Neural crest cell (in vitro differentiated cells): ENCODE measurements around the gene FAM170B. TPM values are rescaled to one million over a fixed set of nuclear protein-coding genes. Genes with fewer than 3 reads are reported as not detected.

Experiments used
- DNase-seq: peaks from one replicate; pipeline ENCODE4 v3.0.0; 2021; ENCODE audit warnings: low read depth, mixed read lengths, low spot score
- H3K27ac Mint-ChIP-seq: one replicate; pipeline ENCODE4 v1.8.0; 2021; ENCODE audit warnings: mild to moderate bottlenecking, mixed read lengths; ENCODE audit not compliant: unreplicated experiment
- H3K27me3 Mint-ChIP-seq: 2 replicates; pipeline ENCODE4 v1.8.0; 2021; ENCODE audit warnings: low read depth, mild to moderate bottlenecking, mixed read lengths
- H3K36me3 Mint-ChIP-seq: 2 replicates; pipeline ENCODE4 v1.8.0; 2021; ENCODE audit warnings: low read depth, mild to moderate bottlenecking, mixed read lengths
- H3K4me1 Mint-ChIP-seq: 2 replicates; pipeline ENCODE4 v1.8.0; 2021; ENCODE audit warnings: mixed read lengths
- H3K4me3 Mint-ChIP-seq: one replicate; pipeline ENCODE4 v1.8.0; 2021; ENCODE audit warnings: mild to moderate bottlenecking, mixed read lengths
- H3K9me3 Mint-ChIP-seq: 2 replicates; pipeline ENCODE4 v1.8.0; 2021; ENCODE audit warnings: mixed read lengths
- total RNA-seq: library from RNA; stranded (reverse); gene quantifications from 2 replicates; pipeline ENCODE4 v1.2.1, GENCODE V29; 2021
- TF ChIP-seq, protein P1 (sequence below): fragments of 200-600 bp; sonication (generic); conservative IDR thresholded peaks from 2 replicates; pipeline ENCODE4 v1.5.0; 2021; ENCODE audit warnings: antibody characterized with exemption, mild to moderate bottlenecking

The FAM170B gene
- total RNA-seq, 1 donor from 2014 or later: not detected

DNA sequence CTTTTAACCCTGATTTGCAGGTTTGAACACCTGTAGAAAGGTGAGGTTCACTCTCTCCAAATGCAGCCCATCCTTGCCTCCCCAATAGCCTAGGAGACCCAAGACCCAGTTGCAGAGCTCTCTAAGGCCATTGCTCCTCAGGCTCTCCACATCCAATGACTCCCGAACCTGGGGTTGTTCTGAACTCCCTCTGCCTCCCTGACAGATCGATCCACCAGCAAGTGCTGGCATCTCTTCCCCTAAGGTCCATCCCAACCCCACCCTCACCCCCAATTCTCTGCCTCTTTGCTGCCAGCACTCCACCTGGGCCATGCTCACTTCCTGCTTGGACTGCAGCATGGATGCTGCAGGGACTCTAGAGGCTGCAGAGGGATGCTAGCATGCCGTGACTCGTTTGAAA is 19.3 kb upstream of the FAM170B start:
- Mint-ChIP-seq H3K27me3 (peaks cover 14% of the 10 kb centered on the region), H3K36me3 (peaks cover 4% of the 10 kb centered on the region), H3K4me3 (no peak overlapping the region)

DNA sequence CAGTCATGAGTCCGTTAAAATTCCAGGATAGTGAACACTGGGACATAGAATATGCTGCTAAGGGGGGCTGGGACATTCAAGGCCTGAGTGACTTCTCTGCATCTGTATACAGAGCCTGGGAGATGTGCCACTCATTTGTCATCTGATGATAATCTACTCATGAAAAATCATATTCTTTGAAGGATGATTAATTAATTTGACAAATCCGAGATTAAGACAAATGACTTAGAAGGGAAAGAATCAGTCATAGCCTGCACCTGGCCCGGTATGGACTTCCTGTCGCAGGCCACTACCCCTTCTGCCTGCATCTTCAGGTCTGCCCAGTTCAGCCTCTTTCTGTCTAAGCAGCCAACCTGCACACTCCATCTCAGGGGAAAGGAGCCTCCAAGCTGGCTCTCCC is 18.8 kb upstream of the FAM170B start:
- Mint-ChIP-seq H3K36me3 (peaks cover 4% of the 10 kb centered on the region), H3K27me3 (peaks cover 12% of the 10 kb centered on the region), H3K4me1 (no peaks in the 10 kb centered on the region)

More for the DNA sequence above, 19.3 kb upstream of the FAM170B start:
- TF ChIP-seq, protein P1, sequence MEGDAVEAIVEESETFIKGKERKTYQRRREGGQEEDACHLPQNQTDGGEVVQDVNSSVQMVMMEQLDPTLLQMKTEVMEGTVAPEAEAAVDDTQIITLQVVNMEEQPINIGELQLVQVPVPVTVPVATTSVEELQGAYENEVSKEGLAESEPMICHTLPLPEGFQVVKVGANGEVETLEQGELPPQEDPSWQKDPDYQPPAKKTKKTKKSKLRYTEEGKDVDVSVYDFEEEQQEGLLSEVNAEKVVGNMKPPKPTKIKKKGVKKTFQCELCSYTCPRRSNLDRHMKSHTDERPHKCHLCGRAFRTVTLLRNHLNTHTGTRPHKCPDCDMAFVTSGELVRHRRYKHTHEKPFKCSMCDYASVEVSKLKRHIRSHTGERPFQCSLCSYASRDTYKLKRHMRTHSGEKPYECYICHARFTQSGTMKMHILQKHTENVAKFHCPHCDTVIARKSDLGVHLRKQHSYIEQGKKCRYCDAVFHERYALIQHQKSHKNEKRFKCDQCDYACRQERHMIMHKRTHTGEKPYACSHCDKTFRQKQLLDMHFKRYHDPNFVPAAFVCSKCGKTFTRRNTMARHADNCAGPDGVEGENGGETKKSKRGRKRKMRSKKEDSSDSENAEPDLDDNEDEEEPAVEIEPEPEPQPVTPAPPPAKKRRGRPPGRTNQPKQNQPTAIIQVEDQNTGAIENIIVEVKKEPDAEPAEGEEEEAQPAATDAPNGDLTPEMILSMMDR: no peak
- no peaks in the 10 kb centered on the region for H3K4me1 Mint-ChIP-seq
- no peak for DNase-seq
- peaks cover 5% of the 10 kb centered on the region for H3K9me3 Mint-ChIP-seq
- H3K27ac Mint-ChIP-seq: no peak overlapping the region

DNA sequence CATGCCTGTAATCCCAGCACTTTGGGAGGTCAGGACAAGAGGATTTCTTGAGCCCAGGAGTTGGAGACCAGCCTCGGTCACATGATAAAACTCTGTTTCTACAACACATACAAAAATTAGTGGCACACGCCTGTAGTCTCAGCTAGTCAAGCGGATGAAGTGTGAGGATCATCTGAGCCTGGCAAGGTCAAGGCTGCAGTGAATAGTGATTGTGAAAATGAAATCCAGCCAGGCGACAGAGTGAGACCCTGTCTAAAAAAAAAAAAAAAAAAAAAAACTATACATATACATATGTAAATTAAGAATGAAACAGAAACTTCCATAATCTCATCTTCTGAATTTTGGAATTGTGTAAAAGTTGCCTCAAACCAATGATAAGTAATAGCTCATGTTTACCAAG is 18.2 kb upstream of the FAM170B start:
- peaks cover 5% of the 10 kb centered on the region for H3K9me3 Mint-ChIP-seq
- no peak for DNase-seq
- no peaks in the 10 kb centered on the region for H3K4me1 Mint-ChIP-seq
- H3K27ac Mint-ChIP-seq: no peak overlapping the region
- peaks cover 8% of the 10 kb centered on the region for H3K27me3 Mint-ChIP-seq
- H3K36me3 Mint-ChIP-seq: peaks cover 4% of the 10 kb centered on the region
- TF ChIP-seq, protein P1: no peak
- H3K4me3 Mint-ChIP-seq: no peak overlapping the region

More for the DNA sequence above, 18.8 kb upstream of the FAM170B start:
- TF ChIP-seq, protein P1: no peak
- no peak overlapping the region for H3K4me3 Mint-ChIP-seq
- no peak overlapping the region for H3K27ac Mint-ChIP-seq
- H3K9me3 Mint-ChIP-seq: peaks cover 5% of the 10 kb centered on the region
- DNase-seq: no peak

DNA sequence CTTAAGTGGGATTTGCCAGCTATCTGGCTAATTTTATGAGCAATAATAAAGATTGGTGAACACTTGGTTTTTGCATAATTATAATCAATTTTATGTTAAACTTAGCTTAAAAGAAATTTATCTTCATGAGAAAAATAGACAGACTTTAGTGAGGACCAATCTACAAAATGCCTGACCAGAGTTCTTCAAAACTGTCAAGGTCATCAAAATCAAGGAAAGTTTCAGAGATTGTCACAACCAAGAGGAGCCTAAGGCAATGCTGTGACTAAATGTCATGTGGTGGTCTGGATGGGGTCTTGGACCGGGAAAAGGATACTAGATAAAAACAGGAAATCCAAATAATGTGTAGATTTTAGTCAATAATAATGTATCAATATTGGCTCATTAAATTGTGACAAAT is 17.7 kb upstream of the FAM170B start:
- Mint-ChIP-seq H3K4me3 (no peak overlapping the region), H3K4me1 (no peaks in the 10 kb centered on the region), H3K9me3 (peaks cover 5% of the 10 kb centered on the region), H3K27me3 (peaks cover 5% of the 10 kb centered on the region), H3K36me3 (peaks cover 4% of the 10 kb centered on the region), H3K27ac (no peak overlapping the region)
- TF ChIP-seq, protein P1: no peak
- DNase-seq: no peak

DNA sequence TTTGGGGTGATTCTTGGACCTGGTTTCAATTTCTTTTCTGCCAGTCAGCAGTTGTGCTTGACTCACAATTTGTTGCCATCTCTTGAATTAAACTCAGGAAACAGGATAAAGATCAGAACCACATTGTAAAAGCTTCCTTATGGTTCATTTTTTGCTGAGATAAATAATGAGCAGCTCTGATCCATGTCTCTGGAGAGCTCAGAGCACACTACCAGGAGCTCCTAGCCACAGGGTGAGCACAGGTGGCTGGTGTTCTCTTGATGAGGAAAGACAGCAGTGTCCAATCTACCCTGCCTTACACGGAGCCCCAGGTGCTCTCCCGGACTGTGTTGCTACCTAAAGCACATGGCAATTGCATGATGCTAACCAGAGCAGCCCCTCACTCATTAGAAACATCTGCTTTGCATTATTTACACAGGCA is 17.2 kb upstream of the FAM170B start:
- Mint-ChIP-seq H3K27me3 (peaks cover 5% of the 10 kb centered on the region), H3K27ac (no peak overlapping the region), H3K9me3 (peaks cover 8% of the 10 kb centered on the region), H3K36me3 (peaks cover 4% of the 10 kb centered on the region), H3K4me3 (no peak overlapping the region), H3K4me1 (no peaks in the 10 kb centered on the region)
- DNase-seq: no peak
- TF ChIP-seq, protein P1: no peak

DNA sequence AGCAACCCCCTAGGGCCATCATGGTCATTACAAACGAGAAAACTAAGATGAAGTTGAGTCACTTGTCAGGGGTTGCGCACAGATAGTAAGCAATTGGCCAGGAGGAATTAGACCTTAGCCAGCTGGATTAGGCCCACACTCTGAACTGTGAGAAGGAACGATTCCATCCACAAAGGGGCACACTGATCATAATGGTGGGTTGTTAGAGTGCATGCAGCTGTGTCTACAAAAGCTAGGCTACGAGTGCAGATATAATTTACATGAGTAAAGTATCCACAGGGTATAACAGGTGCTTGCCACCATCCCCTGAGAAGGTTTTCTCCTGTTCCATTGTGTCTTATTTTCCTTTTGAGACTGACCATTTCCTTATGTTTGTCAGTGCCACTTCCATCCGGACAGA is 16.6 kb upstream of the FAM170B start:
- H3K36me3 Mint-ChIP-seq: peaks cover 4% of the 10 kb centered on the region
- H3K4me3 Mint-ChIP-seq: no peak overlapping the region
- H3K9me3 Mint-ChIP-seq: peaks cover 8% of the 10 kb centered on the region
- no peak overlapping the region for H3K27ac Mint-ChIP-seq
- H3K27me3 Mint-ChIP-seq: peaks cover 5% of the 10 kb centered on the region
- TF ChIP-seq, protein P1: no peak
- no peak for DNase-seq
- no peaks in the 10 kb centered on the region for H3K4me1 Mint-ChIP-seq
